GM23338 (cell line): ENCODE results near the gene UGT8.

Experiments
- CREB1 ChIP-seq: fragments of 250-450 bp; sonication (Bioruptor Pico); IDR thresholded peaks from 2 replicates; pipeline ENCODE4 v1.5.0; 2020; ENCODE audit warnings: low read depth, mild to moderate bottlenecking, moderate library complexity
- EZH2 ChIP-seq: fragments of 200-600 bp; sonication (generic); IDR thresholded peaks from one replicate; pipeline ENCODE4 v1.8.0; 2017; ENCODE audit warnings: antibody characterized with exemption, mild to moderate bottlenecking, low read depth; ENCODE audit not compliant: unreplicated experiment
- EZH2phosphoT487 ChIP-seq: fragments of 200-600 bp; sonication (generic); IDR thresholded peaks from one replicate; pipeline ENCODE4 v1.8.1; 2018; ENCODE audit warnings: antibody characterized with exemption; ENCODE audit not compliant: unreplicated experiment
- JUNB ChIP-seq: IDR thresholded peaks from one replicate; pipeline ENCODE4 v1.6.1; 2016; ENCODE audit warnings: antibody characterized with exemption; ENCODE audit not compliant: unreplicated experiment
- NANOG ChIP-seq: IDR thresholded peaks from 2 replicates; pipeline ENCODE4 v1.6.1; 2016; ENCODE audit warnings: antibody characterized with exemption, borderline replicate concordance
- POLR2AphosphoS5 ChIP-seq: IDR thresholded peaks from 2 replicates; pipeline ENCODE4 v1.6.1; 2016; ENCODE audit warnings: antibody characterized with exemption, low read depth
- STAT1 ChIP-seq: IDR thresholded peaks from one replicate; pipeline ENCODE4 v1.6.1; 2016; ENCODE audit warnings: antibody characterized with exemption; ENCODE audit not compliant: unreplicated experiment
- ZNF114 ChIP-seq: fragments of 250-450 bp; sonication (Bioruptor Pico); IDR thresholded peaks from 2 replicates; pipeline ENCODE4 v1.5.0; 2020; ENCODE audit warnings: mild to moderate bottlenecking, moderate library complexity
- ZNF331 ChIP-seq: fragments of 250-450 bp; sonication (Bioruptor Pico); IDR thresholded peaks from 2 replicates; pipeline ENCODE4 v1.5.0; 2020; ENCODE audit warnings: low read depth, mild to moderate bottlenecking, moderate library complexity
- TF ChIP-seq, protein P1 (sequence below), 2 experiments: fragments of 200-600 bp in 1 of 2; sonication (generic) in 1 of 2; conservative IDR thresholded peaks; 2 replicates each; pipeline versions ENCODE4 v1.5.1 to v1.6.1; 2016 to 2017; ENCODE audit warnings: antibody characterized with exemption in 2 of 2, low read depth in 2 of 2, mild to moderate bottlenecking in 2 of 2, moderate library complexity in 1 of 2
- TF ChIP-seq, protein P2 (sequence below): IDR thresholded peaks from one replicate; pipeline ENCODE4 v1.6.1; 2018; ENCODE audit warnings: antibody characterized with exemption; ENCODE audit not compliant: unreplicated experiment
- TF ChIP-seq, protein P3 (sequence below): IDR thresholded peaks from 2 replicates; pipeline ENCODE4 v1.6.1; 2016; ENCODE audit warnings: antibody characterized with exemption
- TF ChIP-seq, protein P4 (sequence below): fragments of 250-450 bp; sonication (Bioruptor Pico); IDR thresholded peaks from 2 replicates; pipeline ENCODE4 v1.5.0; 2020; ENCODE audit warnings: mild to moderate bottlenecking, moderate library complexity

DNA sequence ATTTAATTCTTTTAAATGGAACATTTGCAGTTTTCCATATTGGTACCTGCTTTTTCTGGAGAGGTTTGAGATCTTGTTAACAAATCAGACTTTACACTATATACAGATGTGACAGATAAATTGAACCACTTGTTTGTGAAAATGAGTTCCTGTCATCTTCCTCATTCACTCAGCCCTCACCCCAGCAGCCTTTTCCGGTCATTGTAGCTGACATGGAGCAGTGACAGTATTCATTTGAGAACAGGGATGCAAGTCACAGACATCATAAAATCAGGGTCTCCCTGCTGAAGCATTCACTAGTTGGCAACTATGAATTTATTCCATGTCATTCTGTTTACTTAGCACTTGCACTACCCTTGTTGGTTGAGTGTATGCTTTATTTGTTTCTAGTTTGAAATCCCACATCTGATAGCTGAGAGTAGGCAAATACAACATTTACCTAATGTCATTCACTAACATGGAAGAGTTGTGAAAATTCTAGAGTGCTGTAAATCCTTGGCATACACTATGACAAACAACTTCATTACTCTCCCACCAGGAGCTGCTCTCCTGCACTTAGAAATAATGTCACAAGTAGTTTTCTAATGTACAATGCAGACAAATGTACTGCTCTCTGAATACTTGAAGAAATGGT is 78.9 kb downstream of the UGT8 start:
- TF ChIP-seq, protein P1, sequence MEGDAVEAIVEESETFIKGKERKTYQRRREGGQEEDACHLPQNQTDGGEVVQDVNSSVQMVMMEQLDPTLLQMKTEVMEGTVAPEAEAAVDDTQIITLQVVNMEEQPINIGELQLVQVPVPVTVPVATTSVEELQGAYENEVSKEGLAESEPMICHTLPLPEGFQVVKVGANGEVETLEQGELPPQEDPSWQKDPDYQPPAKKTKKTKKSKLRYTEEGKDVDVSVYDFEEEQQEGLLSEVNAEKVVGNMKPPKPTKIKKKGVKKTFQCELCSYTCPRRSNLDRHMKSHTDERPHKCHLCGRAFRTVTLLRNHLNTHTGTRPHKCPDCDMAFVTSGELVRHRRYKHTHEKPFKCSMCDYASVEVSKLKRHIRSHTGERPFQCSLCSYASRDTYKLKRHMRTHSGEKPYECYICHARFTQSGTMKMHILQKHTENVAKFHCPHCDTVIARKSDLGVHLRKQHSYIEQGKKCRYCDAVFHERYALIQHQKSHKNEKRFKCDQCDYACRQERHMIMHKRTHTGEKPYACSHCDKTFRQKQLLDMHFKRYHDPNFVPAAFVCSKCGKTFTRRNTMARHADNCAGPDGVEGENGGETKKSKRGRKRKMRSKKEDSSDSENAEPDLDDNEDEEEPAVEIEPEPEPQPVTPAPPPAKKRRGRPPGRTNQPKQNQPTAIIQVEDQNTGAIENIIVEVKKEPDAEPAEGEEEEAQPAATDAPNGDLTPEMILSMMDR (conservative IDR thresholded peaks at IDR 0.05; ENCODE audit: low read depth in 2 of 2) = no peak
- TF ChIP-seq EZH2 (no peak), EZH2phosphoT487 (no peak), POLR2AphosphoS5 (no peak), JUNB (no peak), NANOG (no peak), CREB1 (CRISPR knock-in tag) (no peak), ZNF114 (CRISPR knock-in tag) (no peak), ZNF331 (CRISPR knock-in tag) (no peak), STAT1 (no peak)
- TF ChIP-seq, protein P2, sequence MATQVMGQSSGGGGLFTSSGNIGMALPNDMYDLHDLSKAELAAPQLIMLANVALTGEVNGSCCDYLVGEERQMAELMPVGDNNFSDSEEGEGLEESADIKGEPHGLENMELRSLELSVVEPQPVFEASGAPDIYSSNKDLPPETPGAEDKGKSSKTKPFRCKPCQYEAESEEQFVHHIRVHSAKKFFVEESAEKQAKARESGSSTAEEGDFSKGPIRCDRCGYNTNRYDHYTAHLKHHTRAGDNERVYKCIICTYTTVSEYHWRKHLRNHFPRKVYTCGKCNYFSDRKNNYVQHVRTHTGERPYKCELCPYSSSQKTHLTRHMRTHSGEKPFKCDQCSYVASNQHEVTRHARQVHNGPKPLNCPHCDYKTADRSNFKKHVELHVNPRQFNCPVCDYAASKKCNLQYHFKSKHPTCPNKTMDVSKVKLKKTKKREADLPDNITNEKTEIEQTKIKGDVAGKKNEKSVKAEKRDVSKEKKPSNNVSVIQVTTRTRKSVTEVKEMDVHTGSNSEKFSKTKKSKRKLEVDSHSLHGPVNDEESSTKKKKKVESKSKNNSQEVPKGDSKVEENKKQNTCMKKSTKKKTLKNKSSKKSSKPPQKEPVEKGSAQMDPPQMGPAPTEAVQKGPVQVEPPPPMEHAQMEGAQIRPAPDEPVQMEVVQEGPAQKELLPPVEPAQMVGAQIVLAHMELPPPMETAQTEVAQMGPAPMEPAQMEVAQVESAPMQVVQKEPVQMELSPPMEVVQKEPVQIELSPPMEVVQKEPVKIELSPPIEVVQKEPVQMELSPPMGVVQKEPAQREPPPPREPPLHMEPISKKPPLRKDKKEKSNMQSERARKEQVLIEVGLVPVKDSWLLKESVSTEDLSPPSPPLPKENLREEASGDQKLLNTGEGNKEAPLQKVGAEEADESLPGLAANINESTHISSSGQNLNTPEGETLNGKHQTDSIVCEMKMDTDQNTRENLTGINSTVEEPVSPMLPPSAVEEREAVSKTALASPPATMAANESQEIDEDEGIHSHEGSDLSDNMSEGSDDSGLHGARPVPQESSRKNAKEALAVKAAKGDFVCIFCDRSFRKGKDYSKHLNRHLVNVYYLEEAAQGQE = no peak
- TF ChIP-seq, protein P3, sequence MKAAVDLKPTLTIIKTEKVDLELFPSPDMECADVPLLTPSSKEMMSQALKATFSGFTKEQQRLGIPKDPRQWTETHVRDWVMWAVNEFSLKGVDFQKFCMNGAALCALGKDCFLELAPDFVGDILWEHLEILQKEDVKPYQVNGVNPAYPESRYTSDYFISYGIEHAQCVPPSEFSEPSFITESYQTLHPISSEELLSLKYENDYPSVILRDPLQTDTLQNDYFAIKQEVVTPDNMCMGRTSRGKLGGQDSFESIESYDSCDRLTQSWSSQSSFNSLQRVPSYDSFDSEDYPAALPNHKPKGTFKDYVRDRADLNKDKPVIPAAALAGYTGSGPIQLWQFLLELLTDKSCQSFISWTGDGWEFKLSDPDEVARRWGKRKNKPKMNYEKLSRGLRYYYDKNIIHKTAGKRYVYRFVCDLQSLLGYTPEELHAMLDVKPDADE = no peak
- TF ChIP-seq, protein P4, sequence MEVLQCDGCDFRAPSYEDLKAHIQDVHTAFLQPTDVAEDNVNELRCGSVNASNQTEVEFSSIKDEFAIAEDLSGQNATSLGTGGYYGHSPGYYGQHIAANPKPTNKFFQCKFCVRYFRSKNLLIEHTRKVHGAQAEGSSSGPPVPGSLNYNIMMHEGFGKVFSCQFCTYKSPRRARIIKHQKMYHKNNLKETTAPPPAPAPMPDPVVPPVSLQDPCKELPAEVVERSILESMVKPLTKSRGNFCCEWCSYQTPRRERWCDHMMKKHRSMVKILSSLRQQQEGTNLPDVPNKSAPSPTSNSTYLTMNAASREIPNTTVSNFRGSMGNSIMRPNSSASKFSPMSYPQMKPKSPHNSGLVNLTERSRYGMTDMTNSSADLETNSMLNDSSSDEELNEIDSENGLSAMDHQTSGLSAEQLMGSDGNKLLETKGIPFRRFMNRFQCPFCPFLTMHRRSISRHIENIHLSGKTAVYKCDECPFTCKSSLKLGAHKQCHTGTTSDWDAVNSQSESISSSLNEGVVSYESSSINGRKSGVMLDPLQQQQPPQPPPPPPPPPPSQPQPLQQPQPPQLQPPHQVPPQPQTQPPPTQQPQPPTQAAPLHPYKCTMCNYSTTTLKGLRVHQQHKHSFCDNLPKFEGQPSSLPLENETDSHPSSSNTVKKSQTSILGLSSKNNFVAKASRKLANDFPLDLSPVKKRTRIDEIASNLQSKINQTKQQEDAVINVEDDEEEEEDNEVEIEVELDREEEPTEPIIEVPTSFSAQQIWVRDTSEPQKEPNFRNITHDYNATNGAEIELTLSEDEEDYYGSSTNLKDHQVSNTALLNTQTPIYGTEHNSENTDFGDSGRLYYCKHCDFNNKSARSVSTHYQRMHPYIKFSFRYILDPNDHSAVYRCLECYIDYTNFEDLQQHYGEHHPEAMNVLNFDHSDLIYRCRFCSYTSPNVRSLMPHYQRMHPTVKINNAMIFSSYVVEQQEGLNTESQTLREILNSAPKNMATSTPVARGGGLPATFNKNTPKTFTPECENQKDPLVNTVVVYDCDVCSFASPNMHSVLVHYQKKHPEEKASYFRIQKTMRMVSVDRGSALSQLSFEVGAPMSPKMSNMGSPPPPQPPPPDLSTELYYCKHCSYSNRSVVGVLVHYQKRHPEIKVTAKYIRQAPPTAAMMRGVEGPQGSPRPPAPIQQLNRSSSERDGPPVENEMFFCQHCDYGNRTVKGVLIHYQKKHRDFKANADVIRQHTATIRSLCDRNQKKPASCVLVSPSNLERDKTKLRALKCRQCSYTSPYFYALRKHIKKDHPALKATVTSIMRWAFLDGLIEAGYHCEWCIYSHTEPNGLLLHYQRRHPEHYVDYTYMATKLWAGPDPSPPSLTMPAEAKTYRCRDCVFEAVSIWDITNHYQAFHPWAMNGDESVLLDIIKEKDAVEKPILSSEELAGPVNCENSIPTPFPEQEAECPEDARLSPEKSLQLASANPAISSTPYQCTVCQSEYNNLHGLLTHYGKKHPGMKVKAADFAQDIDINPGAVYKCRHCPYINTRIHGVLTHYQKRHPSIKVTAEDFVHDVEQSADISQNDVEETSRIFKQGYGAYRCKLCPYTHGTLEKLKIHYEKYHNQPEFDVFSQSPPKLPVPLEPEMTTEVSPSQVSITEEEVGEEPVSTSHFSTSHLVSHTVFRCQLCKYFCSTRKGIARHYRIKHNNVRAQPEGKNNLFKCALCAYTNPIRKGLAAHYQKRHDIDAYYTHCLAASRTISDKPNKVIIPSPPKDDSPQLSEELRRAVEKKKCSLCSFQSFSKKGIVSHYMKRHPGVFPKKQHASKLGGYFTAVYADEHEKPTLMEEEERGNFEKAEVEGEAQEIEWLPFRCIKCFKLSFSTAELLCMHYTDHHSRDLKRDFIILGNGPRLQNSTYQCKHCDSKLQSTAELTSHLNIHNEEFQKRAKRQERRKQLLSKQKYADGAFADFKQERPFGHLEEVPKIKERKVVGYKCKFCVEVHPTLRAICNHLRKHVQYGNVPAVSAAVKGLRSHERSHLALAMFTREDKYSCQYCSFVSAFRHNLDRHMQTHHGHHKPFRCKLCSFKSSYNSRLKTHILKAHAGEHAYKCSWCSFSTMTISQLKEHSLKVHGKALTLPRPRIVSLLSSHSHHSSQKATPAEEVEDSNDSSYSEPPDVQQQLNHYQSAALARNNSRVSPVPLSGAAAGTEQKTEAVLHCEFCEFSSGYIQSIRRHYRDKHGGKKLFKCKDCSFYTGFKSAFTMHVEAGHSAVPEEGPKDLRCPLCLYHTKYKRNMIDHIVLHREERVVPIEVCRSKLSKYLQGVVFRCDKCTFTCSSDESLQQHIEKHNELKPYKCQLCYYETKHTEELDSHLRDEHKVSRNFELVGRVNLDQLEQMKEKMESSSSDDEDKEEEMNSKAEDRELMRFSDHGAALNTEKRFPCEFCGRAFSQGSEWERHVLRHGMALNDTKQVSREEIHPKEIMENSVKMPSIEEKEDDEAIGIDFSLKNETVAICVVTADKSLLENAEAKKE (CRISPR knock-in tag) = no peak
